Measurements from ENCODE around the gene SKIC8.

DNA sequence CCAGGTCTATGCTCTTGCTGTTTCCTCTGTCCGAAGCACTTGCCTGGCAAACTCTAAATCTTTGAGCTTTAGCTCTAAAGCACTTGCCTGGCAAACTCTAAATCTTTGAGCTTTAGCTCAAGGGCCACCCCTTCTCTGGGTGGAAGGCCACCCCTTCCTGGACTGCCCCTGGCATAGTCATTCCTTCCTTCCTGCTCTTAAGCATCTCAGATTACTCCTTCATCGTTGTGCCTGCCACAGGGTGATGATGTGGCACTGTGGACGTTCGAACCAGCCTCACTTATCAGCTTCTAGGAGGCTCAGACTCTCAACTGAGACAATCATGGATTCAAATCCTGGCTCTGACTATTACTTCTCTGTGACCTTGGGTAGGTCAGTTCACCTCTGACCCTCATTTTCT, 30.2 kb upstream of the SKIC8 start:
- TF ChIP-seq CTCF (conservative IDR thresholded peaks at IDR 0.05) (no peak), EZH2 (IDR thresholded peaks at IDR 0.05; ENCODE audit: low read depth) (no peak)
